ENCODE data around the gene TLE3. TPM values are rescaled to one million over a fixed set of nuclear protein-coding genes. Genes with fewer than 3 reads are reported as not detected.
"Not testable (repeated sequence)": the region's sequence is repeated elsewhere in the genome, so short reads cannot be mapped to it uniquely, and the experiment has no call there.

The TLE3 gene
- total RNA-seq, 1 donor from 2014 or later = 63.7 TPM

DNA sequence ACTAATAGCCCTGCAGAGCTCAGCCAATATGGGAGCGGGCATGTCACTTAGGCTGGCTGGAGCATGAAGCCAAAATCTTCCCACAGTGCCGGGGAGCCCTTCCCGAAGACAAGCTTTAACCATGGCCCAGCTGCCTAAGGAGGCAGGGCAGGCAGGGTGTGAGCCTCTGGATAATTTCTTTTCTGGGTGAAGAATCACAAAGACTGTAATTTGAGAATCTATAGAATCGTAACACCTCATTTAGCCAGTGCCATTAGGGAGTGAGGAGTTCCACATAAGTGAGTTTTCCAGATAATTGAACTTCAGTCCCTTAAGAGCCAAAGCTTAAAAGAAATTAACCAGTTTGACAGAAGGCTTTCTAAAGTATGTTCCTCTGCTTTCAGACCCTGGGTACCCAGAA, 40.2 kb upstream of the TLE3 start:
- Histone ChIP-seq H3K9me3 (no peaks in the 10 kb centered on the region), H3K27ac (no peak overlapping the region), H3K4me1 (peaks cover 33% of the 10 kb centered on the region), H3K4me3 (no peak overlapping the region), H3K27me3 (ENCODE audit: low read depth) (no peaks in the 10 kb centered on the region), H3K36me3 (no peaks in the 10 kb centered on the region)
- no peak for DNase-seq
- TF ChIP-seq, protein P1, sequence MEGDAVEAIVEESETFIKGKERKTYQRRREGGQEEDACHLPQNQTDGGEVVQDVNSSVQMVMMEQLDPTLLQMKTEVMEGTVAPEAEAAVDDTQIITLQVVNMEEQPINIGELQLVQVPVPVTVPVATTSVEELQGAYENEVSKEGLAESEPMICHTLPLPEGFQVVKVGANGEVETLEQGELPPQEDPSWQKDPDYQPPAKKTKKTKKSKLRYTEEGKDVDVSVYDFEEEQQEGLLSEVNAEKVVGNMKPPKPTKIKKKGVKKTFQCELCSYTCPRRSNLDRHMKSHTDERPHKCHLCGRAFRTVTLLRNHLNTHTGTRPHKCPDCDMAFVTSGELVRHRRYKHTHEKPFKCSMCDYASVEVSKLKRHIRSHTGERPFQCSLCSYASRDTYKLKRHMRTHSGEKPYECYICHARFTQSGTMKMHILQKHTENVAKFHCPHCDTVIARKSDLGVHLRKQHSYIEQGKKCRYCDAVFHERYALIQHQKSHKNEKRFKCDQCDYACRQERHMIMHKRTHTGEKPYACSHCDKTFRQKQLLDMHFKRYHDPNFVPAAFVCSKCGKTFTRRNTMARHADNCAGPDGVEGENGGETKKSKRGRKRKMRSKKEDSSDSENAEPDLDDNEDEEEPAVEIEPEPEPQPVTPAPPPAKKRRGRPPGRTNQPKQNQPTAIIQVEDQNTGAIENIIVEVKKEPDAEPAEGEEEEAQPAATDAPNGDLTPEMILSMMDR (IDR thresholded peaks at IDR 0.05) = no peak
- no peak for ATAC-seq
- intact Hi-C loops (cut with DNase I) = no loop called here

DNA sequence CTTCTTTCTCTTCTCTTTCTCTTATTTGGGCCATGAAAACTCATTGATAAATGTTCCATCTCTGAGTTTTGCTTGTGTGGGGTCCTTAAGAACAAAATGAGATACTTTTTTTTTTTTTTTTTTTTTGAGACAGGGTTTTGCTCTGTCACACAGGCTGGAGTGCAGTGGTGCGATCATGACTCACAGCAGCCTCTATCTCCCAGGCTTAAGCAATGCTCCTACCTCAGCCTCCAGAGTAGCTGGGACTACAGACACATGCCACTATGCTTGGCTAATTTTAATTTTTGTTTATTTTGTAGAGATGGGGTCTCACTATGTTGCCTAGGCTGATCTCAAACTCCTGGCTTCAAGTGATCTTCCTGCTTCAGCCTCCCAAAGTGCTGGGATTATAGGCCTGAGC, 39.3 kb upstream of the TLE3 start:
- DNase-seq; H3K27me3 ChIP-seq (ENCODE audit: low read depth); H3K27ac ChIP-seq; H3K36me3 ChIP-seq; H3K4me3 ChIP-seq; H3K9me3 ChIP-seq; ATAC-seq; intact Hi-C loops (cut with DNase I): not testable (repeated sequence)
- peaks cover 23% of the 10 kb centered on the region for H3K4me1 ChIP-seq

DNA sequence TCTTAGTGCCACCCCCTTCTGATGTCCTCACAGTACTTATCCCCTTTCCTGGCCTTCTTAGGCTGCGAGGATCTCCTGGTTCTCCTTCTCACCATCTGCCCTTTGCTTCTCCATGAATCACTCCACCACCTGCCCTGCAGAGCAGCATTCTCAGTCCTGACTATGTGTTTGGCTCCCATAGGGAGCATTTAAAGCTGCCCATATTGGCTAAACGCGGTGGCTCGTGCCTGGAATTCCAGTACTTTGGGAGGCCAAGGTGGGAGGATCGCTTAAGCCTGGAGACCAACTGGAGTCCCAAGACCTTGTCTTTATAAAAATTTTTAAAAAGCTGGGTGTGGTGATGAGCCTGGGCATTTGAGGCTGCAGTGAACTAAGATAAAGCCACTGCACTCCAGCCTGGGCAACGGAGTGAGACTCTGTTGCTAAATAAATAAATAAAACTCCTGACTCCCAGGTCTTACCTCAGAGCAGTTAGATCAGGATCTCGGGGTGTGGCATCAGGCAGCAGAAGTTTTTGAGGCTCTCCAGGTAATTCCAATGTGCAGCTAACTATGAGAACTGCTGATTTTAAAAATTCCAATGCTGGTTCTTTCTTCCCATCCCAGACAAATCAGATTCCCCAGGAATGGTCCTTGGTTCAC, 36.2 kb upstream of the TLE3 start:
- H3K4me1 ChIP-seq = no peaks in the 10 kb centered on the region
- no peaks in the 10 kb centered on the region for H3K27me3 ChIP-seq (ENCODE audit: low read depth)
- TF ChIP-seq, protein P1 (IDR thresholded peaks at IDR 0.05) = no peak
- no peaks in the 10 kb centered on the region for H3K36me3 ChIP-seq
- H3K27ac ChIP-seq = no peak overlapping the region
- DNase-seq (no peak), ATAC-seq (no peak)
- intact Hi-C loops (cut with DNase I) = no loop called here
- no peak overlapping the region for H3K4me3 ChIP-seq
- H3K9me3 ChIP-seq = no peaks in the 10 kb centered on the region

DNA sequence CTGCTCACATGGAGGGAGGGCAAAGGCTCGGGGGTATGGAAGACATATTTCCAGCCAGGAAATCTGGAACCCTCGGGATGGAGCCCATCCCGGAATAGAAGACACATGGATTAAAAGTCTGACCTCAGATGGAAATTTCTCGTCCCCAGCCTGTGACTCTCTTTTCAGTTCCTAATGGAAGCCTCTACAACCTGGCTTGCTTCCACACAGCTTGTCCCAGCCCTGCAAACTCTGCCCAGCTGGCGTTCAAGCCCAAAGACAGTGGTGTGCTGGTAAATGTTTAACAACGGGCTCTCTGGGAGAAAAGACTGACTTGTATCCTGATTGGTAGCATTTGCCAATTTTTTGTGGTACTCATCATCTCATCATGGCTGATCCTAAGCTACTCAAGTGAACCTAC, 35.6 kb upstream of the TLE3 start:
- Histone ChIP-seq H3K9me3 (no peaks in the 10 kb centered on the region), H3K27me3 (ENCODE audit: low read depth) (no peaks in the 10 kb centered on the region), H3K27ac (no peak overlapping the region), H3K4me3 (no peak overlapping the region), H3K36me3 (no peaks in the 10 kb centered on the region), H3K4me1 (no peaks in the 10 kb centered on the region)
- intact Hi-C loops (cut with DNase I) = no loop called here
- ATAC-seq = no peak
- TF ChIP-seq, protein P1 (IDR thresholded peaks at IDR 0.05) = no peak
- DNase-seq = no peak

DNA sequence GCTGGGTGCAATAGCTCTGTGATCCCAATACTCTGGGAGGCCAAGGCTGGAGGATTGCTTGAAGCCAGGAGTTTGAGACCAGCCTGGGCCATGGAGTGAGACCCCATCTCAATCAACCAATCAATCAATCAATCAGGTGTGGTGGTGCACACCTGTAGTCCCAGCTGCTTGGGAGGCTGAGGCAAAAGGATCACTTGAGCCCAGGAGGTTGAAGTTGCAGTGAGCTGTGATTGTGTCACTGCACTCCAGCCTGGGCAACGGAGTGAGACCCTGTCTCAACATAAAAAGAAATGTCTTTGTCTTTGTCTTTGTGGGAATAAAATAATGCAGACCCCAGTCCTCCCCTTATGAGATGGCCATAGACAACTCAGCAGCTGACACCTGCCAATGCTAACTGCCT, 34.9 kb upstream of the TLE3 start:
- no peaks in the 10 kb centered on the region for H3K36me3 ChIP-seq
- DNase-seq (no peak), ATAC-seq (no peak)
- TF ChIP-seq, protein P1 (IDR thresholded peaks at IDR 0.05) = no peak
- H3K27ac ChIP-seq = no peak overlapping the region
- no peaks in the 10 kb centered on the region for H3K4me1 ChIP-seq
- intact Hi-C loops (cut with DNase I) = no loop called here
- H3K27me3 ChIP-seq (ENCODE audit: low read depth) = no peaks in the 10 kb centered on the region
- H3K9me3 ChIP-seq = no peaks in the 10 kb centered on the region
- no peak overlapping the region for H3K4me3 ChIP-seq

DNA sequence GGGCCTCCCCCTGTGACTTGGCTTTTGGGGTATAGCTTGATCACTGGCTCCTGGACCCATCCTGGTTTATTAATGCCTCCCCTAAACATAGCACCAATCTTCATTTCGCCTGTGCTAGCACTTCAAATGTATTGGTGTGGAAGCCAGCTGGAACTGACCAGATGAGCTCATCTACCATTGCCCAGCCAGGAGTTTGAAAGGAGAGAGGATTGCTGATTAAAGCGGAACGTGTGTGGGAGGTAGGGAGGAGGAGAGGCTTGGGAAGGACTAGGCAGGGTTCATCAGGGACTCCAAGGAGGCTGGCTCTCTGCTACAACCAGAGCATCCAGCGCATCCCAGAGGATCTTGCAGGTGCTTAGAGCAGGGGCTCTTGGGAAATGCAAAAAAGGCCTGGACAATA, 34.4 kb upstream of the TLE3 start:
- Histone ChIP-seq H3K9me3 (no peaks in the 10 kb centered on the region), H3K4me1 (no peaks in the 10 kb centered on the region), H3K36me3 (no peaks in the 10 kb centered on the region), H3K27me3 (ENCODE audit: low read depth) (no peaks in the 10 kb centered on the region), H3K27ac (no peak overlapping the region), H3K4me3 (no peak overlapping the region)
- ATAC-seq (no peak), DNase-seq (no peak)
- TF ChIP-seq, protein P1 (IDR thresholded peaks at IDR 0.05) = no peak
- intact Hi-C loops (cut with DNase I) = no loop called here
